Measurements from ENCODE around the gene FGFBP3.

DNA sequence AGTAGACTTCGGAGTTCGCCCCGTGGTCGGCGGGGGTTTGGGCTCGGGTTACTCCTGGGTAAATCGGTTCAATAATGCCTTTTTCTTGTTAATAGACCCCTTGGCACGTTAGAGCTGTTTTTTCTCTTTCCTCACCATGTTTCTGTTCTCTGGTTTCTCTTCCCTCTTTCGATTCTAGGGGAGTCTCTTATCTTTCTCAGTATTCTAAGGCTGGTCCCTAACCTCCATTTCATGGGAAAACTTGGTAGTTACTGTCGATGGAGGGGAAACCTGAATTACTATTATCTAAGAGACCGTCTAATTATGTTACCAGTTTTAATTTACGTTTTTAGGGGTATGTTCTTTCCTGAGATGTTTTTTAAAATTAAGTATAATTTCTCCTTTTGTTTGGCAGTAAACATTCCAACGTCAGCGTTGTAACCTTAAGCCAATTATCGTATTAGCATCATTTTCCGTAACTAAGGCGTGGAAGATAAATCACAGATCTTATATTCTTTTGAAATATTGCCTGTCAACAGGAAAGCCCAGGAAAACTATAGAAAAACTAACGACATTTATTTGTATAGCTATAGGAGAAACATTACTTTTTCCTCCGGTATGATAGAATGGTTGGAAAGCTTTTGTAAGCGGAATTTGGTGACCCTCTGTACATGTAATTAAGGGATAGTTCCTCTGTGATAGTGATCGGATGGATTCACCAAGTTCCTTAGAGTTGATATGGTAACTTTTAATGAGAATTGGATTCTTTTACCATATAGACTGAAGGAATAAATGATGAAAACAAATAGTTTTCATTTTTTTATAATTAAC lies 15.1 kb upstream of the FGFBP3 start:
- TF ChIP-seq, protein P1, sequence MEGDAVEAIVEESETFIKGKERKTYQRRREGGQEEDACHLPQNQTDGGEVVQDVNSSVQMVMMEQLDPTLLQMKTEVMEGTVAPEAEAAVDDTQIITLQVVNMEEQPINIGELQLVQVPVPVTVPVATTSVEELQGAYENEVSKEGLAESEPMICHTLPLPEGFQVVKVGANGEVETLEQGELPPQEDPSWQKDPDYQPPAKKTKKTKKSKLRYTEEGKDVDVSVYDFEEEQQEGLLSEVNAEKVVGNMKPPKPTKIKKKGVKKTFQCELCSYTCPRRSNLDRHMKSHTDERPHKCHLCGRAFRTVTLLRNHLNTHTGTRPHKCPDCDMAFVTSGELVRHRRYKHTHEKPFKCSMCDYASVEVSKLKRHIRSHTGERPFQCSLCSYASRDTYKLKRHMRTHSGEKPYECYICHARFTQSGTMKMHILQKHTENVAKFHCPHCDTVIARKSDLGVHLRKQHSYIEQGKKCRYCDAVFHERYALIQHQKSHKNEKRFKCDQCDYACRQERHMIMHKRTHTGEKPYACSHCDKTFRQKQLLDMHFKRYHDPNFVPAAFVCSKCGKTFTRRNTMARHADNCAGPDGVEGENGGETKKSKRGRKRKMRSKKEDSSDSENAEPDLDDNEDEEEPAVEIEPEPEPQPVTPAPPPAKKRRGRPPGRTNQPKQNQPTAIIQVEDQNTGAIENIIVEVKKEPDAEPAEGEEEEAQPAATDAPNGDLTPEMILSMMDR (IDR thresholded peaks at IDR 0.05), result no peak
- TF ChIP-seq POLR2A (IDR thresholded peaks at IDR 0.05) (no peak), EP300 (IDR thresholded peaks at IDR 0.05) (no peak)
